ENCODE data around the gene GPR45.
"Not testable (repeated sequence)": the region's sequence is repeated elsewhere in the genome, so short reads cannot be mapped to it uniquely, and the experiment has no call there.

DNA sequence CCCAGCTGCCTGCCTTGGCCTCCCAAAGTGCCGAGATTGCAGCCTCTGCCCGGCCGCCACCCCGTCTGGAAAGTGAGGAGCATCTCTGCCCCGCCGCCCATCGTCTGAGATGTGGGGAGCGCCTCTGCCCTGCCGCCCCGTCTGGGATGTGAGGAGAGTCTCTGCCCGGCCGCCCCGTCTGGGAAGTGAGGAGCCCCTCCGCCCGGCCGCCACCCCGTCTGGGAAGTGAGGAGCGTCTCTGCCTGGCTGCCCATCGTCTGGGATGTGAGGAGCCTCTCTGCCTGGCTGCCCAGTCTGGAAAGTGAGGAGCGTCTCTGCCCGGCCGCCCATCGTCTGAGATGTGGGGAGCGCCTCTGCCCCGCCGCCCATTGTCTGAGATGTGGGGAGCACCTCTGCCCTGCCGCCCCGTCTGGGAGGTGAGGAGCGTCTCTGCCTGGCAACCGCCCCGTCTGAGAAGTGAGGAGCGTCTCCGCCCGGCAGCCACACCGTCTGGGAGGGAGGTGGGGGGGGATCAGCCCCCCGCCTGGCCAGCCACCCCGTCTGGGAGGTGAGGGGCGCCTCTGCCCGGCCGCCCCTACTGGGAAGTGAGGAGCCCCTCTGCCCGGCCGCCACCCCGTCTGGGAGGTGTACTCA is 9.6 kb downstream of the GPR45 start:
- TF ChIP-seq, protein P1, sequence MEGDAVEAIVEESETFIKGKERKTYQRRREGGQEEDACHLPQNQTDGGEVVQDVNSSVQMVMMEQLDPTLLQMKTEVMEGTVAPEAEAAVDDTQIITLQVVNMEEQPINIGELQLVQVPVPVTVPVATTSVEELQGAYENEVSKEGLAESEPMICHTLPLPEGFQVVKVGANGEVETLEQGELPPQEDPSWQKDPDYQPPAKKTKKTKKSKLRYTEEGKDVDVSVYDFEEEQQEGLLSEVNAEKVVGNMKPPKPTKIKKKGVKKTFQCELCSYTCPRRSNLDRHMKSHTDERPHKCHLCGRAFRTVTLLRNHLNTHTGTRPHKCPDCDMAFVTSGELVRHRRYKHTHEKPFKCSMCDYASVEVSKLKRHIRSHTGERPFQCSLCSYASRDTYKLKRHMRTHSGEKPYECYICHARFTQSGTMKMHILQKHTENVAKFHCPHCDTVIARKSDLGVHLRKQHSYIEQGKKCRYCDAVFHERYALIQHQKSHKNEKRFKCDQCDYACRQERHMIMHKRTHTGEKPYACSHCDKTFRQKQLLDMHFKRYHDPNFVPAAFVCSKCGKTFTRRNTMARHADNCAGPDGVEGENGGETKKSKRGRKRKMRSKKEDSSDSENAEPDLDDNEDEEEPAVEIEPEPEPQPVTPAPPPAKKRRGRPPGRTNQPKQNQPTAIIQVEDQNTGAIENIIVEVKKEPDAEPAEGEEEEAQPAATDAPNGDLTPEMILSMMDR (IDR thresholded peaks at IDR 0.05) = not testable (repeated sequence)
- TF ChIP-seq POLR2A (IDR thresholded peaks at IDR 0.05) = not testable (repeated sequence)

All from tibial nerve (tissue), 3 donors.